ENCODE results near the gene PRDM16.

DNA sequence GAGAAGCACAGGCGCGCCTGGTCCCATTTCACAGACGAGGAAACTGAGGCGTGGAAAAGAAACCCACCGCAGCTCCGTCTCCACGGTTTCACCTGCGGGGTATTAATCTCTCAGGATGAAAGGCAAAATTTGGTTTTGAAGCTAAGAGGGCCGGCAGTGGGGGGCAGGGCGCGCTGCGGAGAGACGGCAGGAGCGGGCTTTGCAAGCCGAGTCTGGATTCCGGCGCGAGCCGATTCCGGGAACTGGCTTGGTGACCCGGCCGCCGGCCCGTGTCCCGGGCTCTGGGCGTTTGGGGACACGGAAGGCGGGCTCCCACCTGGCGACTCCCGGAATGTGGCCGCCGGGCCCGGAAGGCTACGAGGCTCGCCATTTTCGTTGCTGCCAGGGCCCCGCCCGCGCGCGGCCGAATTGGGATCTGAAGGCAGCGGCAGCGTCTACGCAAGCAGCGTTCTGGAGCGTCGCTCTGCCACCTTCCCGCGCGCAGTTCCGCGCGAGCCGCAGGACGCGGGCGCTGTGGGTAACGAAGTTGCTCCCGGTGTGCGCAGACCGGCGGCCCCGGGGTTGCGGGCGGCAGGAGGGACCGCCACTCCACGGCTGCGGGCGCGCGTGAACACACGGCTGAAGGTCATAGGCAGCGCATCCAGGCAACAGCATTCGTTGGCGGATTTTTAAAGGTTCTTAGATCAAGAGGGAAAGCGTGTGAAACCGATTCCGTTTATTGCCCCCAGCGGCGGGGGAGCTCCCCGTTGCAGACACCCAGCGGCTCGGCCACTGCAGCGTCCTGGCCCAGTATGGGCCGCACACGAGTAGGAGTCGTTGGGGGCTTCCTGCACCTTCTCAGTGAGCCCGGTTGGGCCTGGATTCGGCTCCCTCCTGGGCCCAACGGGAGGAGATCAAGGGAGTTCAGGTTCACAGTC is 5.4 kb upstream of the PRDM16 start:
- TF ChIP-seq POLR2AphosphoS5 (IDR thresholded peaks at IDR 0.05; ENCODE audit: low read depth, low read length): no peak
- TF ChIP-seq, protein P1, sequence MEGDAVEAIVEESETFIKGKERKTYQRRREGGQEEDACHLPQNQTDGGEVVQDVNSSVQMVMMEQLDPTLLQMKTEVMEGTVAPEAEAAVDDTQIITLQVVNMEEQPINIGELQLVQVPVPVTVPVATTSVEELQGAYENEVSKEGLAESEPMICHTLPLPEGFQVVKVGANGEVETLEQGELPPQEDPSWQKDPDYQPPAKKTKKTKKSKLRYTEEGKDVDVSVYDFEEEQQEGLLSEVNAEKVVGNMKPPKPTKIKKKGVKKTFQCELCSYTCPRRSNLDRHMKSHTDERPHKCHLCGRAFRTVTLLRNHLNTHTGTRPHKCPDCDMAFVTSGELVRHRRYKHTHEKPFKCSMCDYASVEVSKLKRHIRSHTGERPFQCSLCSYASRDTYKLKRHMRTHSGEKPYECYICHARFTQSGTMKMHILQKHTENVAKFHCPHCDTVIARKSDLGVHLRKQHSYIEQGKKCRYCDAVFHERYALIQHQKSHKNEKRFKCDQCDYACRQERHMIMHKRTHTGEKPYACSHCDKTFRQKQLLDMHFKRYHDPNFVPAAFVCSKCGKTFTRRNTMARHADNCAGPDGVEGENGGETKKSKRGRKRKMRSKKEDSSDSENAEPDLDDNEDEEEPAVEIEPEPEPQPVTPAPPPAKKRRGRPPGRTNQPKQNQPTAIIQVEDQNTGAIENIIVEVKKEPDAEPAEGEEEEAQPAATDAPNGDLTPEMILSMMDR (IDR thresholded peaks at IDR 0.05; ENCODE audit: control extremely low read depth in 1 of 3, insufficient read depth in 1 of 3, low read depth in 1 of 3, low read length in 3 of 3): no peak
- TF ChIP-seq EZH2 (IDR thresholded peaks at IDR 0.05; ENCODE audit: low read depth, low read length, severe bottlenecking): peak; percentile 97
- no peak for TF ChIP-seq SIN3A (conservative IDR thresholded peaks at IDR 0.05 in 1 of 2, IDR thresholded peaks at IDR 0.05 in 1 of 2; ENCODE audit: low read depth in 1 of 2, low read length in 2 of 2)
- TF ChIP-seq TAF7 (optimal IDR thresholded peaks at IDR 0.05; ENCODE audit: borderline replicate concordance, low read depth, low read length): no peak
- no peak for TF ChIP-seq BCL11A (IDR thresholded peaks at IDR 0.05; ENCODE audit: low read depth in 2 of 2, low read length in 2 of 2)
- TF ChIP-seq POLR2A (IDR thresholded peaks at IDR 0.05; ENCODE audit: control extremely low read depth in 1 of 2, low read depth in 2 of 2, low read length in 2 of 2): no peak
- TF ChIP-seq ZNF274 (IDR thresholded peaks at IDR 0.05; ENCODE audit: borderline replicate concordance, extremely low read depth, low read length): no peak
- no peak for TF ChIP-seq PHF8 (conservative IDR thresholded peaks at IDR 0.05; ENCODE audit: low read depth, low read length)

Data from H1 (cell line).